Tibial nerve (tissue), 4 donors: ENCODE results near the gene AKT3. TPM values are rescaled to one million over a fixed set of nuclear protein-coding genes. Genes with fewer than 3 reads are reported as not detected.

Source experiments
- DNase-seq, 2 donors: peaks; one replicate each; pipeline ENCODE4 v3.0.0-alpha.2; 2019; ENCODE audit warnings: low spot score in 2 of 2
- H3K27ac ChIP-seq, 4 donors: fragments of 200-600 bp; sonication (generic) in 3 of 4; one replicate each; pipeline ENCODE4 v1.5.1; 2017 to 2019; ENCODE audit warnings: mild to moderate bottlenecking in 1 of 4
- H3K27me3 ChIP-seq, 2 donors: fragments of 200-600 bp; sonication (generic) in 1 of 2; one replicate each; pipeline versions ENCODE4 v1.5.1 to v1.6.0; 2017 to 2019
- H3K36me3 ChIP-seq, 3 donors: fragments of 200-600 bp; sonication (generic); one replicate each; pipeline ENCODE4 v1.5.1; 2018 to 2019
- H3K4me1 ChIP-seq, 4 donors: fragments of 200-600 bp; sonication (generic) in 3 of 4; one replicate each; pipeline ENCODE4 v1.5.1; 2017 to 2019
- H3K4me3 ChIP-seq, 4 donors: fragments of 200-600 bp; sonication (generic) in 3 of 4; one replicate each; pipeline ENCODE4 v1.5.1; 2017 to 2019; ENCODE audit warnings: mild to moderate bottlenecking in 1 of 4, moderate library complexity in 1 of 4
- H3K9me3 ChIP-seq, 4 donors: fragments of 200-600 bp; sonication (generic) in 3 of 4; one replicate each; pipeline ENCODE4 v1.5.1; 2017 to 2019
- EP300 ChIP-seq, 2 donors: sonication (generic); formaldehyde crosslinking; IDR thresholded peaks; one replicate each; pipeline ENCODE4 v1.6.1; 2017; ENCODE audit warnings: antibody characterized with exemption in 2 of 2, mild to moderate bottlenecking in 1 of 2
- POLR2A ChIP-seq, 2 donors: fragments of 450-650 bp; IDR thresholded peaks; one replicate each; pipeline ENCODE4 v1.6.1; 2017; ENCODE audit warnings: antibody characterized with exemption in 2 of 2, mild to moderate bottlenecking in 2 of 2, moderate library complexity in 2 of 2
- WGBS, 2 donors: methylation state at CpG; one replicate each; pipeline ENCODE4 v1.1.5; 2018; 5-methylcytosine and 5-hydroxymethylcytosine counted together
- total RNA-seq, 4 donors: library from RNA; depleted of rRNA; stranded (reverse); fragments of >200 nt; gene quantifications; one replicate each; pipeline ENCODE4 v1.1.0, GENCODE V29; 2016
- TF ChIP-seq, protein P1 (sequence below), 5 experiments: fragments of 200-600 bp in 3 of 5; fragments of 450-650 bp in 2 of 5; sonication (generic) in 3 of 5; IDR thresholded peaks; one replicate each; pipeline ENCODE4 v1.5.1; 2016 to 2019; ENCODE audit warnings: antibody characterized with exemption in 5 of 5, mild to moderate bottlenecking in 3 of 5, moderate library complexity in 2 of 5

AKT3 gene
- total RNA-seq, 4 donors from 2014 or later = 58.8 to 76.0 (median 69.2) TPM

DNA sequence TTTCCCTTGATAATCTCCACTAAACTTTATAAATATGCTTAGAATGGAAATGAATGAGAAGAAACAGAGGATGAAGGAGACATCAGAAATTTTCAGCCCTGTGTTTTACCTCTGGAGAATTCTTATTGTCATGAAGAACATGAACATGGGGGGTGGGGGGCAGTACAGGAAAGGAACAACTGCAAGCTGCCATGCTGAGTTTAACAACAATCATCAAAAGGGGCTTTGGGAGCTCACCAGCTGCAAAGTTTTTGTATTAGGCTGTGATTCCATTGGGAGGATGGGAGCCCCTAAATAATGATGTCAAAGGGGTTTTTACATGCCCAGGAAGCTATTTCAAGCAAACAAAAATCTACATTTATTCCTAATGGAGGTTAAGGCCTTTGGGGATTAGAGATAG is 103.3 kb downstream of the AKT3 start:
- TF ChIP-seq POLR2A (IDR thresholded peaks at IDR 0.05) (no peak), EP300 (IDR thresholded peaks at IDR 0.05) (no peak)
- TF ChIP-seq, protein P1, sequence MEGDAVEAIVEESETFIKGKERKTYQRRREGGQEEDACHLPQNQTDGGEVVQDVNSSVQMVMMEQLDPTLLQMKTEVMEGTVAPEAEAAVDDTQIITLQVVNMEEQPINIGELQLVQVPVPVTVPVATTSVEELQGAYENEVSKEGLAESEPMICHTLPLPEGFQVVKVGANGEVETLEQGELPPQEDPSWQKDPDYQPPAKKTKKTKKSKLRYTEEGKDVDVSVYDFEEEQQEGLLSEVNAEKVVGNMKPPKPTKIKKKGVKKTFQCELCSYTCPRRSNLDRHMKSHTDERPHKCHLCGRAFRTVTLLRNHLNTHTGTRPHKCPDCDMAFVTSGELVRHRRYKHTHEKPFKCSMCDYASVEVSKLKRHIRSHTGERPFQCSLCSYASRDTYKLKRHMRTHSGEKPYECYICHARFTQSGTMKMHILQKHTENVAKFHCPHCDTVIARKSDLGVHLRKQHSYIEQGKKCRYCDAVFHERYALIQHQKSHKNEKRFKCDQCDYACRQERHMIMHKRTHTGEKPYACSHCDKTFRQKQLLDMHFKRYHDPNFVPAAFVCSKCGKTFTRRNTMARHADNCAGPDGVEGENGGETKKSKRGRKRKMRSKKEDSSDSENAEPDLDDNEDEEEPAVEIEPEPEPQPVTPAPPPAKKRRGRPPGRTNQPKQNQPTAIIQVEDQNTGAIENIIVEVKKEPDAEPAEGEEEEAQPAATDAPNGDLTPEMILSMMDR (IDR thresholded peaks at IDR 0.05) = no peak
- no peaks in the 10 kb centered on the region for H3K36me3 ChIP-seq
- H3K27me3 ChIP-seq = no peaks in the 10 kb centered on the region
- peaks cover 0 to 34% (median 0%) of the 10 kb centered on the region in 4 donors for H3K4me1 ChIP-seq
- H3K27ac ChIP-seq = no peak overlapping the region
- no peaks in the 10 kb centered on the region for H3K9me3 ChIP-seq
- DNase-seq = no peak
- H3K4me3 ChIP-seq = no peak overlapping the region

- Histone ChIP-seq H3K27me3 (no peaks in the 10 kb centered on the region), H3K4me1 (peaks cover 0 to 25% (median 0%) of the 10 kb centered on the region in 4 donors), H3K27ac (no peak overlapping the region), H3K36me3 (no peaks in the 10 kb centered on the region), H3K4me3 (no peak overlapping the region), H3K9me3 (no peaks in the 10 kb centered on the region)
- DNase-seq = no peak
- 83% methylated on average over 4 of the region's 4 CpGs for WGBS, 2 donors
- TF ChIP-seq, protein P1 (IDR thresholded peaks at IDR 0.05) = no peak
- no peak for TF ChIP-seq POLR2A (IDR thresholded peaks at IDR 0.05)
Measured at GRCh38 chr1:243745356-243745755, 104.7 kb downstream of the AKT3 start.

GRCh38 chr1:243742819-243743218 is 107.2 kb downstream of the AKT3 start:
- Histone ChIP-seq H3K27ac (no peak overlapping the region), H3K36me3 (no peaks in the 10 kb centered on the region), H3K4me3 (no peak overlapping the region), H3K9me3 (no peaks in the 10 kb centered on the region), H3K27me3 (no peaks in the 10 kb centered on the region), H3K4me1 (peaks cover 0 to 40% (median 0%) of the 10 kb centered on the region in 4 donors)
- 83 to 89% methylated on average over 4 of the region's 4 CpGs for WGBS, 2 donors
- no peak for TF ChIP-seq POLR2A (IDR thresholded peaks at IDR 0.05)
- no peak for TF ChIP-seq EP300 (IDR thresholded peaks at IDR 0.05)
- TF ChIP-seq, protein P1 (IDR thresholded peaks at IDR 0.05) = no peak
- DNase-seq = no peak

DNA sequence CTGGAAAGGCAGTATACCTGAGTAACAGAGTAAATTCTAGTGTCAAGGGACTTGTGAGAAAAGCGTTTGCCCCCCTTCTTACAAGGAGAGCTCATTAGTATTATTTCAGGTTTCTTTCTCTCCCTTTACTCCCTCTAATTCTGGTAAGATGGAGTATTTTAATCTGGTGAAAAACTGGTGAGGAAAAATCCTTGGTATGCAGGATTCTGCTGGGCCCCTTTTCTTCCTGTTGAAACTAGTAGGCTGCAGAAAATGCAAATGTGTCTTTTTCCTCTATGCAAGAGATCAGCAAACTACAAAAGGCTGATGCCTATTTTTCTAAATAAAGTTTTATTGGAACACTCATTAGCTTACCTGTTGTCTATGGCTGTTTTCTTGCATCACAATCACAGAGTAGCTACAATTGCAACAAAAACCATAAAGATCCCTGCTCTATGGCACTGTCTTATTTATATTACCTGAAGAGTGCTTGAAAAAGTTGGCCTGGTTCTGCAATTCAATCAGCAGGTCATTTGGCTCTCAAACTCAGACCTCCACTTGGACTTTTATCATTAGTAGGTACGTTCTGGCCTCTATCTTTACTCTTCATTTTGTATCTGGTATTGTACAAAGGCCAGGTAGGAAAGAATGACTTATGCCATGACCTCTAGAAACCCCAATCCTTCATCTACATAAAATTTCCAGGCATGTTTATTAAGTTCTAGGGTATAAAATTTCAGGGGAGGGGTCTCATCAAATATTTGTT is 109.6 kb downstream of the AKT3 start:
- H3K9me3 ChIP-seq = no peaks in the 10 kb centered on the region

More for the DNA sequence above, 109.6 kb downstream of the AKT3 start:
- TF ChIP-seq EP300 (IDR thresholded peaks at IDR 0.05) (no peak), POLR2A (IDR thresholded peaks at IDR 0.05) (no peak)
- TF ChIP-seq, protein P1 (IDR thresholded peaks at IDR 0.05) = no peak
- no peaks in the 10 kb centered on the region for H3K27me3 ChIP-seq
- no peak overlapping the region for H3K4me3 ChIP-seq
- DNase-seq = no peak
- peaks cover 0 to 35% (median 0%) of the 10 kb centered on the region in 4 donors for H3K4me1 ChIP-seq
- no peaks in the 10 kb centered on the region for H3K36me3 ChIP-seq
- no peak overlapping the region for H3K27ac ChIP-seq
- 94 to 96% methylated on average over 2 of the region's 2 CpGs for WGBS, 2 donors
